GM19372 (cell line): ENCODE measurements around the gene CDKN2D.
"Not testable (repeated sequence)": the region's sequence is repeated elsewhere in the genome, so short reads cannot be mapped to it uniquely, and the experiment has no call there.

Experiments
- ATAC-seq: cut with Tn5 transposase; IDR thresholded peaks from one replicate; pipeline ENCODE4 v1.9.1; 2021; ENCODE audit warnings: mild to moderate bottlenecking, low read depth, moderate library complexity; ENCODE audit not compliant: unreplicated experiment

Gene CDKN2D

DNA sequence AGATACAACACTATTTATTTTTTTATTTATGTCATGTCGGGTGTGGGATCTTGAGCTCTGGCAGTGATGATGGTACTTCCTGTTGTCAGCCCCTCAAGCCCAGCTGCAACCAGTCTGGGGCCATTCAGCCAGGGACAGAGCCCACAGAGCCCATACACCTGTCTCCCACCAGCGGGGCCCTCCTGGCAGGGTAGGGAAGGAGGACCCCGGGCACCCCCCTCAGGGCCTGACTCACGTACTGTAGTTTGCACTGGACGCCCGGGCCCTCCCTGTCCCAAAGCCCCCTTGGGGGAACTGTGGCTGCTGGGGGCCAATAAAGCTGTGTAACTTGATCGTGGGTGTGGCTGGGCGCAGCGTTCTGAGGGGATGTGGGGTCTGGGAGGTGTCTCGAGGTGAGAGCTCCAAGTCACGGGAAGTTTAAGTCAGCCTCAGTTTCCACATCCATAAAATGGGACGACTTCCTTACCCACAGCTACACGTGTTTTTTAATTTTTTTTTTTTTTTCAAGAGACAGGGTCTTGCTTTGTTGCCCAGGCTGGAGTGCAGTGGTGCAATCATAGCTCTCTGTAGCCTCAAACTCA is 15.6 kb downstream of the CDKN2D start:
- no peak for ATAC-seq

GRCh38 chr19:10552510-10553053 is 16.2 kb downstream of the CDKN2D start:
- no peak for ATAC-seq

DNA sequence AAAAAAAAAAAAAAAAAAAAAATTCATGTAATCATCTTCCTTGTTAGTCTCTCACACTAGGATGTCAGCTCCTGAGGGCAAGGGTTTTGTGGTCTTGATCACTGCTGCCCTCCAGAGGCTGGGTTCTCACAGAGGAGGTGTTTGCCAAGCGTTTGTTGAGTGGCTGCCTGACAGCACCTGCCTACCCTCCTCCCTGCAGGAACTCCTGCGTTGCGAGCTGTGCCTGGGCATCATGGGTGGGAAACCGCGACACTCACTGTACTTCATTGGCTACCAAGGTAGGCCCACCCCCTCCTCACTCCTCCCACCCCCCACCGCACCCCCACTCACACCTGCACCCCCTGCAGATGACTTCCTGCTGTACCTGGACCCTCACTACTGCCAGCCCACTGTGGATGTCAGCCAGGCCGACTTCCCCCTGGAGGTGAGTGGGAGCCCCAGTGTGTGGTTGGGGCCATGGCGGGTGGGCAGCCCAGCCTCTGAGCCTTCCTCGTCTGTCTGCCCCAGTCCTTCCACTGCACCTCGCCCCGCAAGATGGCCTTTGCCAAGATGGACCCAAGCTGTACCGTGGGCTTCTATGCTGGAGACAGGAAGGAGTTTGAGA is 17.0 kb downstream of the CDKN2D start:
- no peak for ATAC-seq

- ATAC-seq: not testable (repeated sequence)
These were observed 17.8 kb downstream of the CDKN2D start for GRCh38 chr19:10551006-10551405.

DNA sequence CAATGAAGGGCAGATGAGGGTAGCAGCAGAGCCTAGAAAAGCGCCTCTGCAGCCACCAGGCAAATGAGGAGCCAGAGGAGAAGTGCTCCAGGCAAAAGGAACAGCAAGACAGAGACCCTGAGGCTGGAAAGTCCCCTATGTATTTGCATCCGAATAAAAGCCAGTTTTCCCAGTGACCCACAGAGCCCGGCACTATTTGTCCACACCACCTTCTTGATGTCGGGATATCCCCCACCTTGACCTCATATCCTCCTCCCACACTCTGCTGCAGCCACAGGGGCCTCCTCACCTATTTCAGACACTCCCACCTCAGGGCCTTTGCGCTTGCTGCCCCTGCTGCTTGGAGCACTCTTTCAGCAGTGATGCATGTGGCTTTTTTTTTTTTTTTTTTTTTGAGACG is 18.4 kb downstream of the CDKN2D start:
- no peak for ATAC-seq

DNA sequence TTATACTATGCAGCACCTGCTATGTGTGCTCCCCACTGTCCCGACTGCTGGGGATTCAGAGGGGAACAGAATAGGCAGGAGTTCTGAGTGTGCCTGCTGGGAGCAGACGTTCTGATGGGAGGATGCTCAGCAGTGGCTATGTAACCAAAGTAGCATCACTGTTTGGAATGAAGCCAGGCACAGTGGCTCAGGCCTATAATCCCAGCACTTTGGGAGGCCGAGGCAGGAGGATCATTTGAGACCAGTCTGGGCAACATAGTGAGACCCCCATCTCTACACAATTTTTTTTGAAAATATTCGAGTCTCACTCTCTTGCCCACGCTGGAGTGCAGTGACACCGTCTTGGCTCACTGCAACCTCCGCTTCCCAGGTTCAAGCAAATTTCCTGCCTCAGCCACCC is 19.0 kb downstream of the CDKN2D start:
- no peak for ATAC-seq

DNA sequence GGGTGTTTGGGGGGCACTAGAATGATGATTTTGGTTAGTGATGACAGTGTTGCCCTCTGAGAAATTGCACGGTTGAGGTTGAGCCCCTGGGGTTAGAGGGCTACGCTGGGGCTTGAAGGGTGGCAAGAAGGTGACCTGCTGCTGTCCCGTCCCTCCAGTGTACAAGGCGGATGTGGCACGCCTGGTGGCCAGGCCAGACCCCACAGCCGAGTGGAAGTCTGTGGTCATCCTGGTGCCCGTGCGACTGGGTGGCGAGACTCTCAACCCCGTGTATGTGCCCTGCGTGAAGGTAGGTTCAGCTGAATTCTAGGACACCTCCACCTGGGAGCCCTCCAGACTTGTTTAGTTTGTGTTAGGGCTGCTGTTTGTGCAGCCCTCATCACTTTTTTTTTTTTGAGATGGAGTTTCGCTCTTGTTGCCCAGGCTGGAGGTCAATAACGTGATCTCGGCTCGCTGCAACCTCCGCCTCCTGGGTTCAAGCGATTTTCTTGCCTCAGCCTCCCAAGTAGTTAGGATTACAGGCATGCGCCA is 20.0 kb downstream of the CDKN2D start:
- ATAC-seq: no peak

DNA sequence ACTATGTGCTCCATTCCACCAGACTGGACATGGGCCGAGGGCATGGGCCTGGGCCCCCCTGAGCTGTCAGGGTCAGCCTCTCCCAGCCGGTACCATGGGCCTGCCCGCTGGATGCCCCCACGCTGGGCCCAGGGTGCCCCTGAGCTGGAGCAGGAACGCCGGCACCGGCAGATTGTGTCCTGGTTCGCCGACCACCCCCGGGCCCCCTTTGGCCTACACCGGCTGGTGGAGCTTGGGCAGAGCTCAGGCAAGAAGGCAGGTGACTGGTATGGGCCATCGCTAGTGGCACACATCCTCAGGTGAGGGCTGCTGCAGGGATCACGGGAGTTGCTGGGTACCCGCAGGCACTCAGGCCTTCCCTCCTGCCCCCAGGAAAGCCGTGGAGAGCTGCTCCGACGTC is 22.0 kb downstream of the CDKN2D start:
- no peak for ATAC-seq

DNA sequence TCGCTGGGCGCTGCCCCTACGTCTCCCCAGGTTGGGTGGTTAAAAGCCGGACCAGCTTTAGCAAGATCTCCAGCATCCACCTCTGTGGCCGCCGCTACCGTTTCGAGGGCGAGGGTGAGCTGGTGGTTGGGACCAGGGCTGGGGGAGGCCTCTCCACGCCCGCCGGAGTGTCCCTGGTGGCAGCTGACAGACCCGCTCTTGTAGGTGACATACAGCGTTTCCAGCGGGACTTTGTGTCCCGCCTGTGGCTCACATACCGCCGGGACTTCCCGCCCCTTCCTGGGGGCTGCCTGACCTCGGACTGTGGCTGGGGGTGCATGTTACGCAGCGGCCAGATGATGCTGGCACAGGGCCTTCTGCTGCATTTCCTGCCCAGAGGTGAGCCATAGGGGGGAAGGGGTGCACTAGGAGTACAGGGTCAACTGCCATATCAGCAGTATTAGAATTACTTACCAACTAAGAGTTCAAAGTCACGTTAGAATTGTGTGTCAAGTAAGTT is 24.0 kb downstream of the CDKN2D start:
- no peak for ATAC-seq

DNA sequence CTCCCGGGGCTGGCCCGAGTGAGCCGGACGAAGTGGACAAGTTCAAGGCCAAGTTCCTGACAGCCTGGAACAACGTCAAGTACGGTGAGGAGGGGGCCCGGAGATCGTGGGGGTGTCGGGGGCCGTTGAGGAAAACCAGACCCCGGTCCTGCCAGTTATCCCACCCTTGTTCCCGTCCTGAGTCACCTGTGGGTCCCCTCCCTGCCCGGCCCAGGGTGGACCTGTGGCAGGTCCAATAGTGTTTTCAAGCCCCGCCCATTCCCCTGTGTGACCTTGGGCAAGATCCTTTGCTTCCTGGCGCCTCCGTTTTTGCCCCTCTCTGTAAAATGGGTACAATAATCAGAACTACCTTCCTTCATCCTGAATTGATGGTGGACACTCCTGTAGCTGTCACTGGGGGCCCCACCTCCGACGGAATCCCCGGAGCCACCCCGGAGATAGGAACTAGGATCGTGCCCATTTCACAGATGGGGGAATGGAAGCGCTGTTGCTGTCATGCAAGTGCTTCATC is 24.5 kb downstream of the CDKN2D start:
- ATAC-seq: no peak

GRCh38 chr19:10543420-10544241 is 25.1 kb downstream of the CDKN2D start, which contains the start of gene ATG4D:
ATG4D (plus strand) TSS chr19:10543904; CDS start chr19:10544091, 187 bp downstream.
- ATAC-seq: peak; percentile 70

DNA sequence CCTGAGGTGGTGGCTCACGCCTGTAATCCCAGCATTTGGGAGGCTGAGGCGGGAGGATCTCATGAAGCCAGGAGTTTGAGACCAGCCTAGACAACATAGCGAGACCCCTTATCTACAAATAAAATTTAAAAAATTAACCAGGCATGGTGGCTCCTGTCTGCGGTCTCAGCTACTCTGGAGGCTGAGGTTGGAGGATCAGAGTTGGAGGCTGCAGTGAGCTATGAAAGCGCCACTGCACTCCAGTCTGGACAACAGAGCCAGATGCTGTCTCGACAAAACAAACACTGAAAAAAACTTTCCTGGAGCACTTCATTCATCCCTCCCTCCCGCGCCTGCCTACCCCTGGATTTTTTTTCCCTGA is 25.7 kb downstream of the CDKN2D start:
- no peak for ATAC-seq

- ATAC-seq: not testable (repeated sequence)
These were observed 29.8 kb downstream of the CDKN2D start for GRCh38 chr19:10539016-10539415.

- ATAC-seq: no peak
These were observed 30.4 kb downstream of the CDKN2D start for GRCh38 chr19:10538204-10538983.

DNA sequence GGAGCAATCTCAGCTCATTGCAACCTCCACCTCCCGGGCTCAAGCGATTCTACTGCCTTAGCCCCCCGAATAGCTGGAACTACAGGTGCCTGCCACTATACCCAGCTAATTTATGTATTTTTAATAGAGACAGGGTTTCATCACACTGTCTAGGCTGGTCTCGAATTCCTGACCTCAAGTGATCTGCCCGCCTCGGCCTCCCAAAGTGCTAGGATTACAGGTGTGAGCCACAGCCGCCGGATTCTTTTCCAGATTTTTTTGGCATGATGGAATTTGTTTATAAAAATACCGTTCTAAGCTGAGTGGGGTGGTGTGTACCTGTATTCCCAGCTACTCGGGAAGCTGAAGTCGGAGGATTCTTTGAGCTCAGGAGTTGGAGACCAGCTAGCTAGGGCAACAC is 31.1 kb downstream of the CDKN2D start:
- ATAC-seq: no peak

- ATAC-seq: no peak
These were observed 33.2 kb downstream of the CDKN2D start for GRCh38 chr19:10535613-10536012.

DNA sequence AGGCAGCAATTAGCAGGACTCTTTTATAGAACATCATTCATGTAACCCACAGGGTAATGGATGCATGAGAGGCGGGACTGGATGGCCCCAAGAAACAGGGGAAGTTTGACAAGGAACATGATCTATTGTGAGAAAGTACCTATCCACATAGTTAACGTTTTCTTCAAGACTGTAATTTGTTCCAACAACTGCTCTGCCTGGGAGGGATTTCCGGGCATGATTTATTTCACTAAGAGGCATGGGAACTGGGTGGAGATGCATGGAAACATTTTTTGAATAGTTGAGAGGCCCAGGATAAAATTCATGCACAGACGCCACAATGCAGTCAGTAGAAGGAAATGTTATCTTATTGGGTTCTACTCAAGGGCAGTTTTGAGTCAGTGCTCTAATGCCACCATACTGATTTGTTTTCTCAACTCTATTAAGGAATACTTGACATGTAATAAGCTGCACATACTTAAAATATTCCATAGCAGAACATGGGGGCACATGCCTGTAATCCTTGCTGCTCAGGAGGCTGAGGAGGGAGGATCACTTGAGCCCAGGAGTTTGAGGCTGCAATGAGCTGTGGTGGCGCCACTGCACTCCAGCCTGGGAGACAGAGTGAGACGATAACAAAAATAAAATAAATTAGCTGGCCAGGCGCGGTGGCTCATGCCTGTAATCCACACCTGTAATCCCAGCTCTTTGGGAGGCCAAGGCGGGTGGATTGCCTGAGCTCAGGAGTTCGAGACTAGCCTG is 35.0 kb downstream of the CDKN2D start:
- no peak for ATAC-seq

- no peak for ATAC-seq
These were observed 36.3 kb downstream of the CDKN2D start for GRCh38 chr19:10532457-10532856.

GRCh38 chr19:10526887-10527286 is 41.9 kb downstream of the CDKN2D start:
- not testable (repeated sequence) for ATAC-seq
